ENCODE data around the gene S100Z. TPM values are rescaled to one million over a fixed set of nuclear protein-coding genes. Genes with fewer than 3 reads are reported as not detected.

S100Z gene
- total RNA-seq, 1 experiment from 2014 or later, result not detected

DNA sequence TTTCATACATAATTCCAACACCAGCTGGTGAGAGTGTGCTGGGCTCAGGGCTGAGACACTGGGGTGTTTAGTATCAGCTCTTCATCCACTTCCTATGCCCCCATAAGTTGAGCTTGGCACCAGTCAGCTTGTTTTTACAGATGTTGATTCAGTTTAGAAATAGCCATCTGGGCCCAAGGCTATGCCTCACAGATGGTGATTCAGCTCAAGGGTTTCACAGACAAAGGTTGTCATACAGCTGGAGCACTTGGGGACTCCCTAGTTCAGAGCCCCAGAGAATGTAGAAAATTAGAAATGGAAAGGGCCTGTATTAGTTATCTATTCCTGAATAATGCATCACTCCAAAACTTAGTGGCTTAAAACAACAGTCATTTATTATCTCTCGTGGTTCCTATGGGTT is 92.8 kb downstream of the S100Z start (continued):
- TF ChIP-seq RORB (CRISPR knock-in tag; IDR thresholded peaks at IDR 0.05), result no peak

DNA sequence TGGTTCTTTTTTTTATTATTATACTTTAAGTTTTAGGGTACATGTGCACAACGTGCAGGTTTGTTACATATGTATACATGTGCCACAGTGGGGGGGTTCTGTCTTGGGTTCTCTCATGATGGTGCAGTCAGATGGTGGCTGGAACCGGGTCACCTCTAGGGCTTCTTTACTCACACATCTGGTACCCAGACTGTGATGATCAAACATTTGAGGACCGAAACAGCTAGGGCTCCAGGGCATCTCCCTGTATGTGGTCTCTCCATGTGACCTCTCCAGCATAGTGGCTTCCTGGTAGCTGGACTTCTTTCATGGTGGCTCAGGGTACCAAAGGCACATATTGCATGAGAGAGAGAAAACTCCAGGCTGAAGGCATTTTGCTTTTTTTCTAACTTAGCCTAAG is 93.2 kb downstream of the S100Z start:
- CTCF ChIA-PET, result interaction anchor here (1.2 kb wide), 1 partner anchor 11 kb away, joined by 3 read pairs; no protein-coding TSS in a partner anchor
- DNase-seq (ENCODE audit: low spot score), result no peak

DNA sequence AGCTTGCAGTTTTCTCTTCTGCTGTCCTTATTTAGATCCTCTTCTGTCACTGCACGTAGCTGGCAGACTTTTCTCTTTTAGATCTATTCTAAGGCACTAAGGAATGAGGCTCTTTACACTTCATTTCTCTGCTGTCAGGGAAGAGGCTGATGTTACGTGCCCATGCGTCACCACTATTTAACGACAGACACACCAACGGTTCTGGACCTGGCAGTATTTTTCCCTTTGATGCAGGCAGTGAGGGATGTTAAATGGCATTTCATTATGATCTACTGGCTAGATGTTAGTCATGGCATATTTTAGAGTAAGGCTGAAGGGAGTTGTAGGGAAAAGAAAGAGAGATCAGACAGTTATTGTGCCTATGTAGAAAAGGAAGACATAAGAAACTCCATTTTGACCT is 94.8 kb downstream of the S100Z start:
- Mint-ChIP-seq H3K27ac (no peak overlapping the region), H3K9me3 (peaks cover 9% of the 10 kb centered on the region; the same call in 1 of the 2 replicates), H3K4me1 (0 out of 2 replicates have a peak, but pooled peaks cover 3% of the 10 kb centered on the region), H3K4me3 (no peak overlapping the region), H3K27me3 (ENCODE audit: low read depth) (no peaks in the 10 kb centered on the region), H3K36me3 (no peaks in the 10 kb centered on the region)
- DNase-seq (ENCODE audit: low spot score) (no peak), ATAC-seq (no peak)
- ChIA-PET POLR2A (no interaction called here), CTCF (no interaction called here)
- TF ChIP-seq, protein P1, sequence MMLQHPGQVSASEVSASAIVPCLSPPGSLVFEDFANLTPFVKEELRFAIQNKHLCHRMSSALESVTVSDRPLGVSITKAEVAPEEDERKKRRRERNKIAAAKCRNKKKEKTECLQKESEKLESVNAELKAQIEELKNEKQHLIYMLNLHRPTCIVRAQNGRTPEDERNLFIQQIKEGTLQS (CRISPR knock-in tag; conservative IDR thresholded peaks at IDR 0.05), result no peak
- TF ChIP-seq JUN (CRISPR knock-in tag; IDR thresholded peaks at IDR 0.05), result no peak
- TF ChIP-seq, protein P2, sequence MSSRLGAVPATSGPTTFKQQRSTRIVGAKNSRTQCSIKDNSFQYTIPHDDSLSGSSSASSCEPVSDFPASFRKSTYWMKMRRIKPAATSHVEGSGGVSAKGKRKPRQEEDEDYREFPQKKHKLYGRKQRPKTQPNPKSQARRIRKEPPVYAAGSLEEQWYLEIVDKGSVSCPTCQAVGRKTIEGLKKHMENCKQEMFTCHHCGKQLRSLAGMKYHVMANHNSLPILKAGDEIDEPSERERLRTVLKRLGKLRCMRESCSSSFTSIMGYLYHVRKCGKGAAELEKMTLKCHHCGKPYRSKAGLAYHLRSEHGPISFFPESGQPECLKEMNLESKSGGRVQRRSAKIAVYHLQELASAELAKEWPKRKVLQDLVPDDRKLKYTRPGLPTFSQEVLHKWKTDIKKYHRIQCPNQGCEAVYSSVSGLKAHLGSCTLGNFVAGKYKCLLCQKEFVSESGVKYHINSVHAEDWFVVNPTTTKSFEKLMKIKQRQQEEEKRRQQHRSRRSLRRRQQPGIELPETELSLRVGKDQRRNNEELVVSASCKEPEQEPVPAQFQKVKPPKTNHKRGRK (CRISPR knock-in tag; IDR thresholded peaks at IDR 0.05; ENCODE audit: borderline replicate concordance), result no peak
- TF ChIP-seq NFE2L1 (CRISPR knock-in tag; IDR thresholded peaks at IDR 0.05), result no peak
- TF ChIP-seq, protein P3, sequence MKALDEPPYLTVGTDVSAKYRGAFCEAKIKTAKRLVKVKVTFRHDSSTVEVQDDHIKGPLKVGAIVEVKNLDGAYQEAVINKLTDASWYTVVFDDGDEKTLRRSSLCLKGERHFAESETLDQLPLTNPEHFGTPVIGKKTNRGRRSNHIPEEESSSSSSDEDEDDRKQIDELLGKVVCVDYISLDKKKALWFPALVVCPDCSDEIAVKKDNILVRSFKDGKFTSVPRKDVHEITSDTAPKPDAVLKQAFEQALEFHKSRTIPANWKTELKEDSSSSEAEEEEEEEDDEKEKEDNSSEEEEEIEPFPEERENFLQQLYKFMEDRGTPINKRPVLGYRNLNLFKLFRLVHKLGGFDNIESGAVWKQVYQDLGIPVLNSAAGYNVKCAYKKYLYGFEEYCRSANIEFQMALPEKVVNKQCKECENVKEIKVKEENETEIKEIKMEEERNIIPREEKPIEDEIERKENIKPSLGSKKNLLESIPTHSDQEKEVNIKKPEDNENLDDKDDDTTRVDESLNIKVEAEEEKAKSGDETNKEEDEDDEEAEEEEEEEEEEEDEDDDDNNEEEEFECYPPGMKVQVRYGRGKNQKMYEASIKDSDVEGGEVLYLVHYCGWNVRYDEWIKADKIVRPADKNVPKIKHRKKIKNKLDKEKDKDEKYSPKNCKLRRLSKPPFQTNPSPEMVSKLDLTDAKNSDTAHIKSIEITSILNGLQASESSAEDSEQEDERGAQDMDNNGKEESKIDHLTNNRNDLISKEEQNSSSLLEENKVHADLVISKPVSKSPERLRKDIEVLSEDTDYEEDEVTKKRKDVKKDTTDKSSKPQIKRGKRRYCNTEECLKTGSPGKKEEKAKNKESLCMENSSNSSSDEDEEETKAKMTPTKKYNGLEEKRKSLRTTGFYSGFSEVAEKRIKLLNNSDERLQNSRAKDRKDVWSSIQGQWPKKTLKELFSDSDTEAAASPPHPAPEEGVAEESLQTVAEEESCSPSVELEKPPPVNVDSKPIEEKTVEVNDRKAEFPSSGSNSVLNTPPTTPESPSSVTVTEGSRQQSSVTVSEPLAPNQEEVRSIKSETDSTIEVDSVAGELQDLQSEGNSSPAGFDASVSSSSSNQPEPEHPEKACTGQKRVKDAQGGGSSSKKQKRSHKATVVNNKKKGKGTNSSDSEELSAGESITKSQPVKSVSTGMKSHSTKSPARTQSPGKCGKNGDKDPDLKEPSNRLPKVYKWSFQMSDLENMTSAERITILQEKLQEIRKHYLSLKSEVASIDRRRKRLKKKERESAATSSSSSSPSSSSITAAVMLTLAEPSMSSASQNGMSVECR (CRISPR knock-in tag; IDR thresholded peaks at IDR 0.05; ENCODE audit: borderline replicate concordance), result no peak
- no peak for TF ChIP-seq NR3C1 (CRISPR knock-in tag; conservative IDR thresholded peaks at IDR 0.05; ENCODE audit: low read depth)
- TF ChIP-seq, protein P4, sequence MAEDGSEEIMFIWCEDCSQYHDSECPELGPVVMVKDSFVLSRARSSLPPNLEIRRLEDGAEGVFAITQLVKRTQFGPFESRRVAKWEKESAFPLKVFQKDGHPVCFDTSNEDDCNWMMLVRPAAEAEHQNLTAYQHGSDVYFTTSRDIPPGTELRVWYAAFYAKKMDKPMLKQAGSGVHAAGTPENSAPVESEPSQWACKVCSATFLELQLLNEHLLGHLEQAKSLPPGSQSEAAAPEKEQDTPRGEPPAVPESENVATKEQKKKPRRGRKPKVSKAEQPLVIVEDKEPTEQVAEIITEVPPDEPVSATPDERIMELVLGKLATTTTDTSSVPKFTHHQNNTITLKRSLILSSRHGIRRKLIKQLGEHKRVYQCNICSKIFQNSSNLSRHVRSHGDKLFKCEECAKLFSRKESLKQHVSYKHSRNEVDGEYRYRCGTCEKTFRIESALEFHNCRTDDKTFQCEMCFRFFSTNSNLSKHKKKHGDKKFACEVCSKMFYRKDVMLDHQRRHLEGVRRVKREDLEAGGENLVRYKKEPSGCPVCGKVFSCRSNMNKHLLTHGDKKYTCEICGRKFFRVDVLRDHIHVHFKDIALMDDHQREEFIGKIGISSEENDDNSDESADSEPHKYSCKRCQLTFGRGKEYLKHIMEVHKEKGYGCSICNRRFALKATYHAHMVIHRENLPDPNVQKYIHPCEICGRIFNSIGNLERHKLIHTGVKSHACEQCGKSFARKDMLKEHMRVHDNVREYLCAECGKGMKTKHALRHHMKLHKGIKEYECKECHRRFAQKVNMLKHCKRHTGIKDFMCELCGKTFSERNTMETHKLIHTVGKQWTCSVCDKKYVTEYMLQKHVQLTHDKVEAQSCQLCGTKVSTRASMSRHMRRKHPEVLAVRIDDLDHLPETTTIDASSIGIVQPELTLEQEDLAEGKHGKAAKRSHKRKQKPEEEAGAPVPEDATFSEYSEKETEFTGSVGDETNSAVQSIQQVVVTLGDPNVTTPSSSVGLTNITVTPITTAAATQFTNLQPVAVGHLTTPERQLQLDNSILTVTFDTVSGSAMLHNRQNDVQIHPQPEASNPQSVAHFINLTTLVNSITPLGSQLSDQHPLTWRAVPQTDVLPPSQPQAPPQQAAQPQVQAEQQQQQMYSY (CRISPR knock-in tag; IDR thresholded peaks at IDR 0.05), result no peak
- TF ChIP-seq ZNF396 (CRISPR knock-in tag; IDR thresholded peaks at IDR 0.05; ENCODE audit: borderline replicate concordance), result no peak
- TF ChIP-seq, protein P5, sequence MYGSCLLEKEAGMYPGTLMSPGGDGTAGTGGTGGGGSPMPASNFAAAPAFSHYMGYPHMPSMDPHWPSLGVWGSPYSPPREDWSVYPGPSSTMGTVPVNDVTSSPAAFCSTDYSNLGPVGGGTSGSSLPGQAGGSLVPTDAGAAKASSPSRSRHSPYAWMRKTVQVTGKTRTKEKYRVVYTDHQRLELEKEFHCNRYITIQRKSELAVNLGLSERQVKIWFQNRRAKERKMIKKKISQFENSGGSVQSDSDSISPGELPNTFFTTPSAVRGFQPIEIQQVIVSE (CRISPR knock-in tag; IDR thresholded peaks at IDR 0.05; ENCODE audit: borderline replicate concordance), result no peak
- TF ChIP-seq, protein P6, sequence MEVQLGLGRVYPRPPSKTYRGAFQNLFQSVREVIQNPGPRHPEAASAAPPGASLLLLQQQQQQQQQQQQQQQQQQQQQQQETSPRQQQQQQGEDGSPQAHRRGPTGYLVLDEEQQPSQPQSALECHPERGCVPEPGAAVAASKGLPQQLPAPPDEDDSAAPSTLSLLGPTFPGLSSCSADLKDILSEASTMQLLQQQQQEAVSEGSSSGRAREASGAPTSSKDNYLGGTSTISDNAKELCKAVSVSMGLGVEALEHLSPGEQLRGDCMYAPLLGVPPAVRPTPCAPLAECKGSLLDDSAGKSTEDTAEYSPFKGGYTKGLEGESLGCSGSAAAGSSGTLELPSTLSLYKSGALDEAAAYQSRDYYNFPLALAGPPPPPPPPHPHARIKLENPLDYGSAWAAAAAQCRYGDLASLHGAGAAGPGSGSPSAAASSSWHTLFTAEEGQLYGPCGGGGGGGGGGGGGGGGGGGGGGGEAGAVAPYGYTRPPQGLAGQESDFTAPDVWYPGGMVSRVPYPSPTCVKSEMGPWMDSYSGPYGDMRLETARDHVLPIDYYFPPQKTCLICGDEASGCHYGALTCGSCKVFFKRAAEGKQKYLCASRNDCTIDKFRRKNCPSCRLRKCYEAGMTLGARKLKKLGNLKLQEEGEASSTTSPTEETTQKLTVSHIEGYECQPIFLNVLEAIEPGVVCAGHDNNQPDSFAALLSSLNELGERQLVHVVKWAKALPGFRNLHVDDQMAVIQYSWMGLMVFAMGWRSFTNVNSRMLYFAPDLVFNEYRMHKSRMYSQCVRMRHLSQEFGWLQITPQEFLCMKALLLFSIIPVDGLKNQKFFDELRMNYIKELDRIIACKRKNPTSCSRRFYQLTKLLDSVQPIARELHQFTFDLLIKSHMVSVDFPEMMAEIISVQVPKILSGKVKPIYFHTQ (CRISPR knock-in tag; IDR thresholded peaks at IDR 0.05), result no peak
- TF ChIP-seq, protein P7, sequence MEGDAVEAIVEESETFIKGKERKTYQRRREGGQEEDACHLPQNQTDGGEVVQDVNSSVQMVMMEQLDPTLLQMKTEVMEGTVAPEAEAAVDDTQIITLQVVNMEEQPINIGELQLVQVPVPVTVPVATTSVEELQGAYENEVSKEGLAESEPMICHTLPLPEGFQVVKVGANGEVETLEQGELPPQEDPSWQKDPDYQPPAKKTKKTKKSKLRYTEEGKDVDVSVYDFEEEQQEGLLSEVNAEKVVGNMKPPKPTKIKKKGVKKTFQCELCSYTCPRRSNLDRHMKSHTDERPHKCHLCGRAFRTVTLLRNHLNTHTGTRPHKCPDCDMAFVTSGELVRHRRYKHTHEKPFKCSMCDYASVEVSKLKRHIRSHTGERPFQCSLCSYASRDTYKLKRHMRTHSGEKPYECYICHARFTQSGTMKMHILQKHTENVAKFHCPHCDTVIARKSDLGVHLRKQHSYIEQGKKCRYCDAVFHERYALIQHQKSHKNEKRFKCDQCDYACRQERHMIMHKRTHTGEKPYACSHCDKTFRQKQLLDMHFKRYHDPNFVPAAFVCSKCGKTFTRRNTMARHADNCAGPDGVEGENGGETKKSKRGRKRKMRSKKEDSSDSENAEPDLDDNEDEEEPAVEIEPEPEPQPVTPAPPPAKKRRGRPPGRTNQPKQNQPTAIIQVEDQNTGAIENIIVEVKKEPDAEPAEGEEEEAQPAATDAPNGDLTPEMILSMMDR (IDR thresholded peaks at IDR 0.05), result no peak
- TF ChIP-seq, protein P8, sequence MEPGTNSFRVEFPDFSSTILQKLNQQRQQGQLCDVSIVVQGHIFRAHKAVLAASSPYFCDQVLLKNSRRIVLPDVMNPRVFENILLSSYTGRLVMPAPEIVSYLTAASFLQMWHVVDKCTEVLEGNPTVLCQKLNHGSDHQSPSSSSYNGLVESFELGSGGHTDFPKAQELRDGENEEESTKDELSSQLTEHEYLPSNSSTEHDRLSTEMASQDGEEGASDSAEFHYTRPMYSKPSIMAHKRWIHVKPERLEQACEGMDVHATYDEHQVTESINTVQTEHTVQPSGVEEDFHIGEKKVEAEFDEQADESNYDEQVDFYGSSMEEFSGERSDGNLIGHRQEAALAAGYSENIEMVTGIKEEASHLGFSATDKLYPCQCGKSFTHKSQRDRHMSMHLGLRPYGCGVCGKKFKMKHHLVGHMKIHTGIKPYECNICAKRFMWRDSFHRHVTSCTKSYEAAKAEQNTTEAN (CRISPR knock-in tag; IDR thresholded peaks at IDR 0.05), result no peak
- no peak for TF ChIP-seq ZNF671 (CRISPR knock-in tag; IDR thresholded peaks at IDR 0.05)

More for the DNA sequence above, 93.2 kb downstream of the S100Z start:
- POLR2A ChIA-PET, result no interaction called here
- Mint-ChIP-seq H3K36me3 (no peaks in the 10 kb centered on the region), H3K27me3 (ENCODE audit: low read depth) (no peaks in the 10 kb centered on the region), H3K27ac (no peak overlapping the region), H3K4me1 (0 out of 2 replicates have a peak, but pooled peaks cover 3% of the 10 kb centered on the region), H3K9me3 (peaks cover 9% of the 10 kb centered on the region; the same call in 1 of the 2 replicates), H3K4me3 (no peak overlapping the region)
- TF ChIP-seq GRHL2 (CRISPR knock-in tag; IDR thresholded peaks at IDR 0.05; ENCODE audit: insufficient replicate concordance, severe bottlenecking) (no peak), CREM (CRISPR knock-in tag; IDR thresholded peaks at IDR 0.05) (no peak), TCF7 (CRISPR knock-in tag; IDR thresholded peaks at IDR 0.05; ENCODE audit: low read depth) (no peak), ELF4 (CRISPR knock-in tag; IDR thresholded peaks at IDR 0.05; ENCODE audit: low read depth) (no peak), NFATC4 (CRISPR knock-in tag; IDR thresholded peaks at IDR 0.05) (no peak)
- no peak for ATAC-seq
